Muscle of back (tissue), 11 donors: Measurements from ENCODE around the gene LAMA3. TPM values are rescaled to one million over a fixed set of nuclear protein-coding genes. Genes with fewer than 3 reads are reported as not detected.

ENCODE experiments used
- DNase-seq, 3 donors: peaks; one replicate each; pipeline versions ENCODE4 v3.0.0 to v3.0.0-alpha.2; 2013
- polyA plus RNA-seq, 10 donors: library from polyadenylated mRNA; unstranded; fragments of 120-200 nt; gene quantifications; one replicate each; pipeline ENCODE4 v1.2.1, GENCODE V29; 2013; ENCODE audit not compliant: insufficient read length in 10 of 10

The LAMA3 gene
- polyA plus RNA-seq, 10 donors = 3.1 to 14.4 (median 4.1) TPM

- DNase-seq = no peak
Observed at GRCh38 chr18:23998018-23998417, 308.8 kb downstream of the LAMA3 start.

DNA sequence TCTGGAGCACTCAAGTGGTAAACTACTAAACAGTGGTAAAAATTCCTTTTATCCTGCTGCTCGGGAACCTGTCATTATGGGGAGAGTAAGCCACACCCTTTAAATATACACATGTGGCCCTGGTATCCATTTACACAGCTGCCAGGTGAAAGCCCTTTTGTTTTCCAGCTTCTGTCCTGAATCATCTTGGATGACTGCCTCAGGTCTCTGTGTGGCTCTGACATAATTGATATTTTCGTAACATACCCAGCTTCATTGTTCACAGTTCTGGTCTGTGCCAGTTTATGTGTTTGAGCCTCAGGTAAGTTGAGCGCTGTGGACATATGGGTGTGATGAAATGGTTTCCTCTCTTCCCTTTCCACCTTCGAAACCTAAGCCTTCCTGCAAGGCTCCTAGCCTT lies 309.6 kb downstream of the LAMA3 start:
- DNase-seq = no peak

DNA sequence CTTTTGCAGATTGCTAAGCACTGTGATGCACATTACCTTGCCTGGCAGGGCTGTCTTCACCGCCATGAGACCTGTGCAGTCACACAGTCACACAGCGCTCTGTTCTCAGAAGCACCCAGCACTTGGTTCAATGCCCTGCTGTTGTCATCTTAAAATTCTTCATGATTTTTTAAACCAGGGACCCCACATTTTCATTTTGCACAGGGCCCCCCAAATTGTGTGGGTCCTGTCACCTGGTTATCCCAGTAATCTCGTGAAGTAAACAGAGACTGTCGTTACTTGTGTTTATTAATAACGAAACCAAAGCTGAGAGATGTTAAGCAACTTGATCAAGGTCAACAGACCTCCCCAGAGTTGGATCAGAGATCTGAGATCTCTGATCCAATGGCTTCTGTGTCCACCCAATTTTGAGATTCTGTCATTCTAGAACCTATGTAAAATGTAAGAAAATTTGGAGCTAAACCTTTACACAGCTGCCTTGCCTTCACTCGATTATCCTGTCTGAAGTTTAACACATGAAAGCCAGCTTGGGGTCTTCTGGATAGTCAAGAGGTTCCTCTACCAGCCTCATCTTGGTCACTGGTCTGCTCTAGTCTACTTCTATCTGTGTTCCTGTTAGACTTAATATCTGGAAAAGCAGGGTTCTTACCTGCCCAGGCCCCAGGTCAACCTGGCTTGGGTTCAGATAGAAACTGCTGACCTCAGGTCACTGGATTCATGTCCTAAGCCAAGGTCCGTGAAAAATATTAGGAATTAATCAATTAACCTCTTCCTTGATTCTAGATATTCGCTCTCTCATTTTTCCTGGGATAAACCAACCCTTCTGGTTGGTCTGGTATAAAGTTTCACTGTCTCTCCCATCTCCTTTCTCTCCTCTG lies 311.6 kb downstream of the LAMA3 start:
- no peak for DNase-seq

DNA sequence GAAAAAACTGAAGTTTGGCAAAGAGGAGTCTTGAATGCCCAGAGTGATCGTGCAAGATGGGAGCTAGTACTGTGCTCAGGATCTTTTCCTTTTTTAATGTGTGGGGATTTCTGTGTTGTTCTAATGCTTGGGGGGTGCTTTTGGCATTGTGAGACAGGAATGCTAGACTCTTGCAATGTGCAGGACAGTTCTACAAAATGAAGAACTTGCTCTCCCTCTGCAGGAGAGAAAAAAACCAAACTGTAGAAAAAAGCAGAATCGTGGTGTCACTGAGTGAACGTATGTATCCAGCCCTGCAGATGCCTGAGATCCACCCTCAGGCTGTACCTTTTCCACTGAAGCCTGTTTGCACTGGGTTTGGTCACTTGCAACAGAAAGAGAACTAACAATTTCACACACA lies 313.2 kb downstream of the LAMA3 start:
- no peak for DNase-seq

- no peak for DNase-seq
Observed at GRCh38 chr18:24003288-24003687, 314.0 kb downstream of the LAMA3 start.

GRCh38 chr18:24003903-24004640 lies 314.8 kb downstream of the LAMA3 start:
- no peak for DNase-seq

Other genes starting within 250 kb of the LAMA3 start
- 10 to 100 TPM; 57.2 to 95.2 (median 72.6) TPM for gene RIOK3, start 236.2 kb upstream of the LAMA3 start, polyA plus RNA-seq
- gene RMC1, start 185.9 kb upstream of the LAMA3 start, polyA plus RNA-seq = 10 to 100 TPM; 10.4 to 17.4 (median 14.3) TPM
- 10 to 100 TPM; 18.6 to 30.5 (median 25.2) TPM for gene NPC1, start 102.9 kb upstream of the LAMA3 start, polyA plus RNA-seq
- 1 to 10 TPM; 2.5 to 7.8 (median 4.3) TPM for gene ANKRD29, start 26.5 kb upstream of the LAMA3 start, polyA plus RNA-seq